SK-N-SH treated with all-trans-retinoic acid at 6 μM for 48 hours (cell line): ENCODE results near the gene SIK3.

Experiments used
- ATAC-seq: fragments of 200-7000 bp; cut with Tn5 transposase; 3 replicates; pipeline ENCODE4 v1.9.1; 2020; ENCODE audit warnings: mild to moderate bottlenecking, moderate library complexity
- ARNTL ChIP-seq: fragments of 450-650 bp; formaldehyde crosslinking; IDR thresholded peaks from 2 replicates; pipeline ENCODE4 v1.5.0; 2020; ENCODE audit warnings: low read depth, mild to moderate bottlenecking, moderate library complexity, borderline replicate concordance
- BACH2 ChIP-seq: fragments of 250-450 bp; sonication (Bioruptor Pico); IDR thresholded peaks from 2 replicates; pipeline ENCODE4 v1.9.0; 2021; ENCODE audit warnings: mild to moderate bottlenecking, borderline replicate concordance
- CSDC2 ChIP-seq: fragments of 250-450 bp; sonication (Bioruptor Pico); IDR thresholded peaks from 2 replicates; pipeline ENCODE4 v1.5.0; 2020; ENCODE audit warnings: mild to moderate bottlenecking, moderate library complexity
- ESRRG ChIP-seq: fragments of 250-450 bp; sonication (Bioruptor Pico); IDR thresholded peaks from 2 replicates; pipeline ENCODE4 v1.6.1; 2021; ENCODE audit warnings: mild to moderate bottlenecking
- GLIS3 ChIP-seq: fragments of 250-450 bp; sonication (Bioruptor Pico); IDR thresholded peaks from 2 replicates; pipeline ENCODE4 v1.5.0; 2020; ENCODE audit warnings: mild to moderate bottlenecking, moderate library complexity
- ISL1 ChIP-seq: fragments of 250-450 bp; sonication (Bioruptor Pico); IDR thresholded peaks from 2 replicates; pipeline ENCODE4 v2.1.2; 2022; ENCODE audit warnings: mild to moderate bottlenecking, moderate library complexity
- OSR1 ChIP-seq: fragments of 250-450 bp; sonication (Bioruptor Pico); IDR thresholded peaks from 2 replicates; pipeline ENCODE4 v1.8.0; 2022; ENCODE audit warnings: moderate library complexity, mild to moderate bottlenecking, inconsistent platforms
- PPARA ChIP-seq: fragments of 250-450 bp; sonication (Bioruptor Pico); IDR thresholded peaks from 2 replicates; pipeline ENCODE4 v1.5.0; 2020; ENCODE audit warnings: mild to moderate bottlenecking, borderline replicate concordance
- RARB ChIP-seq: fragments of 250-450 bp; sonication (Bioruptor Pico); IDR thresholded peaks from 2 replicates; pipeline ENCODE4 v1.8.0; 2021; ENCODE audit warnings: mild to moderate bottlenecking, moderate library complexity
- TCF4 ChIP-seq: fragments of 250-450 bp; sonication (Bioruptor Pico); IDR thresholded peaks from 2 replicates; pipeline ENCODE4 v1.8.0; 2021; ENCODE audit warnings: mild to moderate bottlenecking, moderate library complexity, borderline replicate concordance
- TOX ChIP-seq: fragments of 250-450 bp; sonication (Bioruptor Pico); IDR thresholded peaks from 2 replicates; pipeline ENCODE4 v1.8.0; 2021; ENCODE audit warnings: mild to moderate bottlenecking, moderate library complexity, borderline replicate concordance
- ZC3H10 ChIP-seq: fragments of 250-450 bp; sonication (Bioruptor Pico); IDR thresholded peaks from 2 replicates; pipeline ENCODE4 v1.5.1; 2021; ENCODE audit warnings: mild to moderate bottlenecking, moderate library complexity
- ZFP3 ChIP-seq: fragments of 250-450 bp; sonication (Bioruptor Pico); IDR thresholded peaks from 2 replicates; pipeline ENCODE4 v1.5.0; 2020; ENCODE audit warnings: mild to moderate bottlenecking, moderate library complexity
- ZNF565 ChIP-seq: fragments of 450-650 bp; formaldehyde crosslinking; conservative IDR thresholded peaks from 2 replicates; pipeline ENCODE4 v1.5.0; 2020; ENCODE audit warnings: low read depth, mild to moderate bottlenecking, moderate library complexity
- ZNF70 ChIP-seq: fragments of 450-650 bp; formaldehyde crosslinking; IDR thresholded peaks from 2 replicates; pipeline ENCODE4 v1.5.0; 2020; ENCODE audit warnings: mild to moderate bottlenecking, moderate library complexity
- ZNF8 ChIP-seq: fragments of 450-650 bp; formaldehyde crosslinking; IDR thresholded peaks from 2 replicates; pipeline ENCODE4 v1.5.0; 2020; ENCODE audit warnings: mild to moderate bottlenecking, moderate library complexity
- TF ChIP-seq, protein P1 (sequence below): fragments of 250-450 bp; sonication (Bioruptor Pico); IDR thresholded peaks from 2 replicates; pipeline ENCODE4 v1.8.0; 2021; ENCODE audit warnings: low read depth, mild to moderate bottlenecking, moderate library complexity, borderline replicate concordance
- TF ChIP-seq, protein P2 (sequence below): fragments of 250-450 bp; sonication (Bioruptor Pico); IDR thresholded peaks from 2 replicates; pipeline ENCODE4 v1.5.1; 2021; ENCODE audit warnings: mild to moderate bottlenecking, moderate library complexity
- TF ChIP-seq, protein P3 (sequence below): fragments of 250-450 bp; sonication (Bioruptor Pico); IDR thresholded peaks from 2 replicates; pipeline ENCODE4 v1.8.0; 2020; ENCODE audit warnings: mild to moderate bottlenecking, moderate library complexity, borderline replicate concordance
- TF ChIP-seq, protein P4 (sequence below): fragments of 250-450 bp; sonication (Bioruptor Pico); IDR thresholded peaks from 2 replicates; pipeline ENCODE4 v1.5.1; 2020; ENCODE audit warnings: low read depth, mild to moderate bottlenecking, moderate library complexity
- TF ChIP-seq, protein P5 (sequence below): fragments of 250-450 bp; sonication (Bioruptor Pico); IDR thresholded peaks from 2 replicates; pipeline ENCODE4 v1.5.0; 2020; ENCODE audit warnings: mild to moderate bottlenecking, moderate library complexity

The SIK3 gene

DNA sequence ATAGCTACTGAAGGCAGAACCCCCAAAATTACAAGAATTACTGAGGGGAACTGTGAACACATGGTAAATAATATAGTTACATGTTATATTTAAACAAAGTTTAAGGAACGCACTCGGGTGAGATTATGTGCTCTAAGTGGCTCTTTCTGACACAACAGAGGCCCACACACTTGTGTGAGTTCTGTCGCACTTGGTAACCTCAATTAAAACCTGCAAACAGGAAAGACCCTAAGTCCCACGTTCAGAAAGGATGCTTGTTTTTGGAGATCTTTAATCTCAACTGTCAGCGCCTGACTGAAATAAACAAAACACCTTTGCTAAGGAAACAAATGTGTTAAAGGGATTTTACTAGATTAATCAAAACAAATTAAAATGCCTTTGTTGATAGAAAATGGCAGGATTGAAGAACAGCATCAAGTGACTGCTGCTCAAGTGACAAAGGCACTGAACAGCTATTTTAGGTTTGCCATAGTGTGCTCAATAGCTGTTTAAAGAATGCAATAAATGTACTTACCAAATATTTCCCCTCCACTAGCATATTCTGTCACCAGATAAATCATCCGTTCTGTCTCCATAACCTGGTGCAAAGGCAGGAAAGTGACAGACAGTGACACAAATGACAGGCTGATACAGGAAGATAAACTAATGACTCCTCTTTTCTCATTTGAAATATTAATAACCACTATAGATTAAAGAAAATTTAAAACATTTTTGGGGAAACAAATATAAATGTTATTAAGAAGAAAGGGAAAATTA, 144.5 kb downstream of the SIK3 start:
- TF ChIP-seq ZNF8 (CRISPR knock-in tag) (no peak), ESRRG (CRISPR knock-in tag) (no peak), TOX (CRISPR knock-in tag) (no peak), ZNF70 (CRISPR knock-in tag) (no peak), ISL1 (no peak)
- TF ChIP-seq, protein P1, sequence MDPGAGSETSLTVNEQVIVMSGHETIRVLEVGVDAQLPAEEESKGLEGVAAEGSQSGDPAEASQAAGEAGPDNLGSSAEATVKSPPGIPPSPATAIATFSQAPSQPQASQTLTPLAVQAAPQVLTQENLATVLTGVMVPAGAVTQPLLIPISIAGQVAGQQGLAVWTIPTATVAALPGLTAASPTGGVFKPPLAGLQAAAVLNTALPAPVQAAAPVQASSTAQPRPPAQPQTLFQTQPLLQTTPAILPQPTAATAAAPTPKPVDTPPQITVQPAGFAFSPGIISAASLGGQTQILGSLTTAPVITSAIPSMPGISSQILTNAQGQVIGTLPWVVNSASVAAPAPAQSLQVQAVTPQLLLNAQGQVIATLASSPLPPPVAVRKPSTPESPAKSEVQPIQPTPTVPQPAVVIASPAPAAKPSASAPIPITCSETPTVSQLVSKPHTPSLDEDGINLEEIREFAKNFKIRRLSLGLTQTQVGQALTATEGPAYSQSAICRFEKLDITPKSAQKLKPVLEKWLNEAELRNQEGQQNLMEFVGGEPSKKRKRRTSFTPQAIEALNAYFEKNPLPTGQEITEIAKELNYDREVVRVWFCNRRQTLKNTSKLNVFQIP (CRISPR knock-in tag) = no peak
- ATAC-seq = no peak

DNA sequence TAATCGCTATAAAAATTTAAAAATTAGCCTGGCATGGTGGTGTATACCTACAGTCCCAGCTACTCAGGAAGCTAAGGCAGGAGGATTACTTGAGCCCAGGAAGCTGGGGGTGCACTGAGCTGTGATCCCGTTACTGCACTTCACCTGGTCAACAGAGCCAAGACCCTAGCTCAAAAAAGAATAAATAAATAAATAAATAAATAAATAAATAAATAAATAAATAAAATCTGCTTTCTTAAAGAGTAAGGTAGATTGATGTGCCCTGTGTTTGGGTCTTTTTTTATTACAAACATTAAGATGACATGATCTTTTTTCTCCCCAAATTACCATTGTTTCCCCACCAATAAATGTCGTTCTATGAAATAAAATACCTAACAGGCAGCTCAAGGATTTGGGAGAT, 146.5 kb downstream of the SIK3 start:
- TF ChIP-seq RARB (CRISPR knock-in tag) (no peak), ESRRG (CRISPR knock-in tag) (no peak), ARNTL (CRISPR knock-in tag) (no peak), ISL1 (no peak), GLIS3 (CRISPR knock-in tag) (no peak), ZC3H10 (CRISPR knock-in tag) (no peak), OSR1 (CRISPR knock-in tag) (no peak), TCF4 (no peak), ZNF70 (CRISPR knock-in tag) (no peak), CSDC2 (CRISPR knock-in tag) (no peak), ZNF565 (CRISPR knock-in tag) (no peak), ZFP3 (CRISPR knock-in tag) (no peak), TOX (CRISPR knock-in tag) (no peak), BACH2 (CRISPR knock-in tag) (no peak), PPARA (CRISPR knock-in tag) (no peak)
- TF ChIP-seq, protein P2, sequence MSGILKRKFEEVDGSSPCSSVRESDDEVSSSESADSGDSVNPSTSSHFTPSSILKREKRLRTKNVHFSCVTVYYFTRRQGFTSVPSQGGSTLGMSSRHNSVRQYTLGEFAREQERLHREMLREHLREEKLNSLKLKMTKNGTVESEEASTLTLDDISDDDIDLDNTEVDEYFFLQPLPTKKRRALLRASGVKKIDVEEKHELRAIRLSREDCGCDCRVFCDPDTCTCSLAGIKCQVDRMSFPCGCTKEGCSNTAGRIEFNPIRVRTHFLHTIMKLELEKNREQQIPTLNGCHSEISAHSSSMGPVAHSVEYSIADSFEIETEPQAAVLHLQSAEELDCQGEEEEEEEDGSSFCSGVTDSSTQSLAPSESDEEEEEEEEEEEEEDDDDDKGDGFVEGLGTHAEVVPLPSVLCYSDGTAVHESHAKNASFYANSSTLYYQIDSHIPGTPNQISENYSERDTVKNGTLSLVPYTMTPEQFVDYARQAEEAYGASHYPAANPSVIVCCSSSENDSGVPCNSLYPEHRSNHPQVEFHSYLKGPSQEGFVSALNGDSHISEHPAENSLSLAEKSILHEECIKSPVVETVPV (CRISPR knock-in tag) = no peak
- TF ChIP-seq, protein P1 (CRISPR knock-in tag) = no peak
- TF ChIP-seq, protein P3, sequence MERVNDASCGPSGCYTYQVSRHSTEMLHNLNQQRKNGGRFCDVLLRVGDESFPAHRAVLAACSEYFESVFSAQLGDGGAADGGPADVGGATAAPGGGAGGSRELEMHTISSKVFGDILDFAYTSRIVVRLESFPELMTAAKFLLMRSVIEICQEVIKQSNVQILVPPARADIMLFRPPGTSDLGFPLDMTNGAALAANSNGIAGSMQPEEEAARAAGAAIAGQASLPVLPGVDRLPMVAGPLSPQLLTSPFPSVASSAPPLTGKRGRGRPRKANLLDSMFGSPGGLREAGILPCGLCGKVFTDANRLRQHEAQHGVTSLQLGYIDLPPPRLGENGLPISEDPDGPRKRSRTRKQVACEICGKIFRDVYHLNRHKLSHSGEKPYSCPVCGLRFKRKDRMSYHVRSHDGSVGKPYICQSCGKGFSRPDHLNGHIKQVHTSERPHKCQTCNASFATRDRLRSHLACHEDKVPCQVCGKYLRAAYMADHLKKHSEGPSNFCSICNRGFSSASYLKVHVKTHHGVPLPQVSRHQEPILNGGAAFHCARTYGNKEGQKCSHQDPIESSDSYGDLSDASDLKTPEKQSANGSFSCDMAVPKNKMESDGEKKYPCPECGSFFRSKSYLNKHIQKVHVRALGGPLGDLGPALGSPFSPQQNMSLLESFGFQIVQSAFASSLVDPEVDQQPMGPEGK (CRISPR knock-in tag) = no peak
- TF ChIP-seq, protein P4, sequence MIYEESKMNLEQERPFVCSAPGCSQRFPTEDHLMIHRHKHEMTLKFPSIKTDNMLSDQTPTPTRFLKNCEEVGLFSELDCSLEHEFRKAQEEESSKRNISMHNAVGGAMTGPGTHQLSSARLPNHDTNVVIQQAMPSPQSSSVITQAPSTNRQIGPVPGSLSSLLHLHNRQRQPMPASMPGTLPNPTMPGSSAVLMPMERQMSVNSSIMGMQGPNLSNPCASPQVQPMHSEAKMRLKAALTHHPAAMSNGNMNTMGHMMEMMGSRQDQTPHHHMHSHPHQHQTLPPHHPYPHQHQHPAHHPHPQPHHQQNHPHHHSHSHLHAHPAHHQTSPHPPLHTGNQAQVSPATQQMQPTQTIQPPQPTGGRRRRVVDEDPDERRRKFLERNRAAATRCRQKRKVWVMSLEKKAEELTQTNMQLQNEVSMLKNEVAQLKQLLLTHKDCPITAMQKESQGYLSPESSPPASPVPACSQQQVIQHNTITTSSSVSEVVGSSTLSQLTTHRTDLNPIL = no peak
- TF ChIP-seq, protein P5, sequence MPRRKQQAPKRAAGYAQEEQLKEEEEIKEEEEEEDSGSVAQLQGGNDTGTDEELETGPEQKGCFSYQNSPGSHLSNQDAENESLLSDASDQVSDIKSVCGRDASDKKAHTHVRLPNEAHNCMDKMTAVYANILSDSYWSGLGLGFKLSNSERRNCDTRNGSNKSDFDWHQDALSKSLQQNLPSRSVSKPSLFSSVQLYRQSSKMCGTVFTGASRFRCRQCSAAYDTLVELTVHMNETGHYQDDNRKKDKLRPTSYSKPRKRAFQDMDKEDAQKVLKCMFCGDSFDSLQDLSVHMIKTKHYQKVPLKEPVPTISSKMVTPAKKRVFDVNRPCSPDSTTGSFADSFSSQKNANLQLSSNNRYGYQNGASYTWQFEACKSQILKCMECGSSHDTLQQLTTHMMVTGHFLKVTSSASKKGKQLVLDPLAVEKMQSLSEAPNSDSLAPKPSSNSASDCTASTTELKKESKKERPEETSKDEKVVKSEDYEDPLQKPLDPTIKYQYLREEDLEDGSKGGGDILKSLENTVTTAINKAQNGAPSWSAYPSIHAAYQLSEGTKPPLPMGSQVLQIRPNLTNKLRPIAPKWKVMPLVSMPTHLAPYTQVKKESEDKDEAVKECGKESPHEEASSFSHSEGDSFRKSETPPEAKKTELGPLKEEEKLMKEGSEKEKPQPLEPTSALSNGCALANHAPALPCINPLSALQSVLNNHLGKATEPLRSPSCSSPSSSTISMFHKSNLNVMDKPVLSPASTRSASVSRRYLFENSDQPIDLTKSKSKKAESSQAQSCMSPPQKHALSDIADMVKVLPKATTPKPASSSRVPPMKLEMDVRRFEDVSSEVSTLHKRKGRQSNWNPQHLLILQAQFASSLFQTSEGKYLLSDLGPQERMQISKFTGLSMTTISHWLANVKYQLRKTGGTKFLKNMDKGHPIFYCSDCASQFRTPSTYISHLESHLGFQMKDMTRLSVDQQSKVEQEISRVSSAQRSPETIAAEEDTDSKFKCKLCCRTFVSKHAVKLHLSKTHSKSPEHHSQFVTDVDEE (CRISPR knock-in tag) = no peak
- TF ChIP-seq, all 23 proteins: peak for 0
- no peak for ATAC-seq
